GM21423 (cell line): Measurements from ENCODE around the gene NACC1.

Source experiments
- ATAC-seq: cut with Tn5 transposase; IDR thresholded peaks from one replicate; pipeline ENCODE4 v1.9.1; 2021; ENCODE audit warnings: mild to moderate bottlenecking, moderate library complexity; ENCODE audit not compliant: unreplicated experiment

NACC1 gene

DNA sequence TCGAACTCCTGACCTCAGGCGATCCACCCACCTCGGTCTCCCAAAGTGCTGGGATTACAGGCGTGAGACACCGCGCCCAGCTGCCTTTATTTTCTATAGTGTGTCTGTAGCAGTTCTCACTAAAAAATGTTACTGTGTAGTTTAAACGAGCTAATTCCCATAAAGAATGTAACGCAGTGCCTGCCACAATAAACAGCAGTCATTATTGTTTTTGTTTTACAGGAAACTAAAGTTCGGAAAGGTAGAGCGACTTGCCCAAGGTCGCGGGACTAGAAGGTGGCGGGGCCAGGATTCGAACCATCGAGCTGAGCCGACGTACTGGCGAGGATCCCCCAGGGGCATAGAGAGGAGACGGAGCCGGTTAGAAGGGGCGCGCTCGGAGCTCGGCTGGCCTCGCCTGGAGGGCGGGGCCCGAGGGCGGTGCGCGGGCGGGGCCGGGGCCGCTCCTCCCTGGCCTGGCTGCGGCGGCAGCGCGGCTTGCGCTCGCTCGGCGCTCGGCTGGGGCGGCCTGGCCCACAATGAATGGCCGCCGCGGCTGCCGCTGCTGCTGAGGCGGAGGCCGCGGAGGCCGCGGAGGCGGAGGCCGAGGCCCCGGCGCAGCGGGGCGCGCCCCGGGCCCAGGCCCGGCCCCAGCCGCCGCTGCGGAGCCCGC, at the start of gene NACC1:
TSS of gene NACC1 (plus strand) at position 493 of the 652 bp plus-strand sequence. CDS start 16,944 bp downstream, outside the sequence.
- ATAC-seq = peak; percentile 64

DNA sequence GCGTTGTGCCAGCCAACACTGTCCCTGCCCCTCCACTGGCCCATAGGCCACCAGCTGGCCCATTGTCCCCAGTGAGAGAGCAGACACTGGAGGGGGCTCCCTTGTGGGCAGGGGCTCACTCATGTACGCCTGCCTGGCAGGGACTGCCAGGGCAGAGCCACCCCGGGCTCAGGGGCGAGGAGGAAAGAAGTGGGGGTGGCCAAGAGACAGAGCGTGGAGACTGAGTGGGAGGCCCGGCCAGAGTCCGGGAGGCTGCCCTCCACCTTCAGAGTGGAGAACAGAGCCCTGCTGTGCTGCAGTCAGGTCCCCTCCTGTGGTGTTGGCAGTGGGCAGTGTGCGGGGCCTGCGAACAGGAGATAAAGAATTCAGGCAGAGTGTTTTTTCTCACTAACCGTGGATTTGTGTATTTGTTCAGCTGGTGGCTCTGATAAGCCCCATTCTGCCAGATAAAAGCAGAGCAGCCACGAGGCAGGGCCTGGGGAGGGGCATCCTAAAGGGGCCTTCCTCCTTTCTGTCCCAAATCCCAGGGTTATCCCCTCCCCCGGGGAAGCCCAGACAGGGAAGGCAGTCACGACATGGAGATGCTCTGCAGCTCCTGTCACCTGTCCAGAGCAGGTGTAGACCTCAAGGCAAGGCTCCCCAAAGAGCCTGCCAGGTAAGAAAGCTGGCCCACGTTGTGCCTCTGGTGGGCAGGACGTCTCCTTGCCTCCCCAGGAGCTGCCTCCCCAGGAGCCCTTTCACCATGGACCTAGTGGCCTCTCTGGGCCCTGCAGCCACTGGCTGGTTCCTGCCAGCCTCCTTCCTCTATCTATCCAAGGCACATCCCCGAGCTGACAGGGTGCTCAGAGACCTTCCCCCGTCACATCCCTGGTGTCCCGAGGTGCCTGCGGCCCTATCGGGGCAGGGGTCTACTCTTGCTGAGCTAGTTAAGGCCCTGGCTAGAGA, 48.4 kb upstream of the NACC1 start:
- no peak for ATAC-seq

DNA sequence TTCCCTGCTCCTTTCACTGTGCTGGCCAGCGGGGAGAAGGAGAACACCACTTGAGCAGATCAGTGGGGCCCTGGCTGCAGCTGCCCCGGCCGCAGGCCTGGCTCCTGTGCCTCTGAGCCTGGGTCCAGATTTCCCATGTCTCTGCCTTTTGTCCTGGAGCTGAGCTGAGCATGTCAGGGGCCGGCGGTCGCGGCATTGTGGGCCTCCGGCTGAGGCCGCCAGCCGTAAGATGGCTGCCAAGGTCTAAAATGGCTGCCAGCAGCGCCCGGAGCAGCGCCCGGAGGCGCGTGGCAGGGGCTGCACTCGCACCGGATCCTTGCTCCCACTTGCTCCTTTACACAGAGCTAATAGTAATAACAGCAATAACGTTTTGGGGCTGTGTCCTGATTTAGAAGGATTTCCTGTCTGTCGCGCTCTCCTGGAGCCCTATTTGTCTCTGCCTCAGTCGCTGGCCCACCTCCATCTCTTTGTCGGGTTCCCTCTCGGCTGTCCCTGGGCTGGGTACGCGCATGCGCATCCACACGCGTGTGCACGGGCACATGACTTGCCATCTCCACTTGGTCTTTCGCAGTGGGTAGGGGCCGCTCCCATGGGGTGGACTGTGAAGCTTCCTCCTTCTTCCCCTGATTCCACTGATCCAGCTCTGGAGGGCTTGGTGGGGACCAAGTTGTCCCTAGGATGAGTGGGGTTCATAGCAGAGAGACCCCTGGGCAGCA, 47.5 kb upstream of the NACC1 start:
- ATAC-seq = no peak

DNA sequence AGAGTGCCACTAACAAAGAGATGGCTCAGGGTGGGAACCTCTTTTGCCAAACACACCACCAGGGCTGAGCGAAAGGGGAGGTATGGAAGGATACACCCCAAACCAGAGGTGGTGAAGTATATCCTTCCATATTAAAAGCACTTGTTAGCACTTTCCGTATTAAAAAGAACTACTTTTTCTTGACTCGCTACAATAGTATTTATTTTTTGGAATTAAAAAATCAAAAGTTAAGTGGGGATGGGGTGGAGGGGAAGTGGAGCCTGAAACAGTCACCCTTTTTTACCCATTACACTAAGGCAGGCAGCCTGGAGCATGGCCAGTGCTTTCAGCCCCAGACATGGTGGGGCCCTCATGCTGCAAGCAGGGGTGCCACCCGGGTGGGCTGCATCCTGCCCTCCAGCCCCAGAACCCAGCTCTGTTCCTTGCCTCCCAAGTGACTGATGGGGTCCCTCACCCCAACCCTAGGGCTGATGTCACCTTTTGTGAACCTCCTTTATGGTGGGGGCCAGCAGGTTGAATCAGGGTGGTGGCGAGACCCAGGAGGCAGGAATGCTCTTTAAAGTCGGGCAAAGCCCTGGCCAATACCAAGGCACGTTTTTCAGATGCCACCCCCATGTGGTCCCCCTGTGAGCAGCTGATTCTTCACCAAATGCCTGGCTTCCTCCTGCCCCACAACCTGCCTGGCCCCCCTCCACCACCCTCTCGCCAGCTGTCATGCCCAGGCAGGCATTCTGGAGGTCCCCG, 46.4 kb upstream of the NACC1 start:
- no peak for ATAC-seq

DNA sequence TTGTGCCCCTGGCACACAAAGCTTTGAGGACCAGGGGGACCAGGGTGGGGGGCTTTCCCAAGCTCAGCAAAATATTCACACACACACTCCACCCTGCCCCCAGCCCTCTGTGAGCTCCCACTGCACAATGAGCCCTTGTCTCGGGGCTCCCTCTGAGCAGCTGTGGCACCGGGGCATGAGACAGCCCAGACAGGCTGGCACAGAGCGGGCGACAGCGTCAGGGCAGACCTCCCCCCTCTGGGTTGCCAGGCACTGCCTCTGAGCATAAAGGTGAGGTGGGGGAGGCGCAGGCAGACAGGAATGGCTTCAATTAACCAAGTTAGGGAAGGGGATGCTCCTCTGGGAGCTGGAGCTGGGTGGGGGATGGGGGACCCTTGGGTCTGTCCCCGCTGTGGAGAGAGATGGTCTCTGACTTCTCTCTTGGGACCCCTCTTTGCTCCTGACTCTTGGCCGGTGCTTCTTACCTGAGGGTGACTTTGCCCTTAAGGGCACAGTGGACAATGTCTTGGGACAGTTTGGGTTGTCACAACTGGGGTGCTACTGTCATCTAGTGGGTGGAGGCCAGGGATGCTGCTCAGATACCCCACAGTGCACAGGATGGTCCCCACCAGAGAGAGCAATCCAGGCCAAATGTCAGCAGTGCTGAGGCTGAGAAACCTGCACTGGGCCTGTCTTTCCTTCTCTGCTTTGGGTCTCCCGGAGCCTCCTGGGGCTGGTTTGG, 45.7 kb upstream of the NACC1 start:
- no peak for ATAC-seq

DNA sequence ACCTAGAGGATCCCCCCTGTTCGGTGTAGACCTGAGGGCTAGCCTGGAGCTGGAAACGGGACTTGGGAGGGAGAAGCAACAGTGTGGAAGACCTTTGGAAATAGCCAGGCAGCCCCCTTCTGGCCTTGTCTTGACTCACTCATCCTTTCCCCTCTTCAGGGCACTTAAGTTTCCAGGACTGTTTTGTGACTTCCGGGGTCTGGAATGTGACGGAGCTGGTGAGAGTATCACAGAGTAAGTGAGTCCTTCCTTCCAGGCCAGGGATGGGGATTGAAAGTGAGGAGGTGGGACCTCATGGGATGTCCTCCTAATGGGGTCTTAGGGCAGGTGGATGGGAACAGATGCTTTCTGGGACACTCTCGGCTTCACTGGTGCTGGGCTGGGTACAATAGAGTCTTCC, 44.8 kb upstream of the NACC1 start:
- no peak for ATAC-seq

DNA sequence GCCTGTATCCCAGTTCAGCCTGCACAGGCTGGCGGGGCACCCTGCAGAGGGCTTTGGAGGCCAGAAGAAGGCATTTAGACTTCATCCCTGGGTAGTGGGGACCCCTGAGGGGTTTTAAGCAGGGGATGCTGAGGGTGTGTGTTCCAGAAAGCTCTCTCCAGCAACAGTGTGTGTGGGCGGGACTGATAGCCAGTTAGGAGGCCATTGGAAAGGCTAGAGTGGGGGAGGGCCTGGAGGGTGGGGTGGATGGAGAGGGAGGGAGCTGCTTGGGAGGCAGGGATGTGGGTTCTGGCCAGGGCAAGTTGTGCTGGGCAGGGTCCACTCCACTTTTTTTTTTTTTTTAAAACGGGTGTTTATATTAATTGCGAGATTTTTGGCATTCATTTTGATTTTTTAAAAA, 43.7 kb upstream of the NACC1 start:
- ATAC-seq = no peak

DNA sequence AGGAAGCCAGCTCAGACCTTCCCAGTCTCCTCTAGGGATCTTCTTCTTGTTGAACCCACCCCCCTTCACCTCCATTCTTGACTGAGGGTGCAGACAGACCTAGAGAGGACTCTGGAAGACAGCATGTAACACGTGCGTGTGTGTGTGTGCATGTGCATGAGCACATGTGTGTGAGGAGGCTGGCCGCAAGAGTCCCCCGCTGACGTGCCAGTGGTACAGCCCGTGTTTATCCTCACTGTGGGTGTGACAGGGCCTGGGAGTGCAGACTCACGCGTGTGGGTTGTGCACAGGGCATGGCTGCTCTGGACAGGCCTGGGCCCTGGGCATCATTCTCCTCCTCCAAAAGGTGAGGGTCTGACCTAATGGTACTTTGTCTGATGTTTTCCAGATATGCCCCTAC, 41.7 kb upstream of the NACC1 start:
- ATAC-seq = no peak

DNA sequence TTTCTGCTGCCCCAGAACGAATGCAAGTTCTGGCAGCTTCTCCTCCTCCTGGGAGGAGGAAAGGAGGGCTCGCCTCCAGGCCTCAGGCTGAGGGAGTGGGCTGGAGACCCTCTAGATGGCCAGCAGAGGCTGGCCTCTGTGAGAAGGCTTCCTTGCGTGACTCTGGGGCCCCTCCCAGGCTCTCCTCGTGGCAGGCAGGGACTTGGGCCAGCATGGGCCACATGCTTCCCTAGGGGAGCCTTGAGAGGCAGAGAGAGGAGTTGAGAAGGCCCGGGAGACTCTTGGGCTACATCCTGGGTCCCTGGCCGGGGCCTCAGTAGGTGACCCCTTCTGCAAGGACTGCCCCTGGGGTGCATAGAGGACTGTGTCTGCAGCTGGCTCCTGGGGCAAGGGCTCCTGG, 41.3 kb upstream of the NACC1 start:
- no peak for ATAC-seq

DNA sequence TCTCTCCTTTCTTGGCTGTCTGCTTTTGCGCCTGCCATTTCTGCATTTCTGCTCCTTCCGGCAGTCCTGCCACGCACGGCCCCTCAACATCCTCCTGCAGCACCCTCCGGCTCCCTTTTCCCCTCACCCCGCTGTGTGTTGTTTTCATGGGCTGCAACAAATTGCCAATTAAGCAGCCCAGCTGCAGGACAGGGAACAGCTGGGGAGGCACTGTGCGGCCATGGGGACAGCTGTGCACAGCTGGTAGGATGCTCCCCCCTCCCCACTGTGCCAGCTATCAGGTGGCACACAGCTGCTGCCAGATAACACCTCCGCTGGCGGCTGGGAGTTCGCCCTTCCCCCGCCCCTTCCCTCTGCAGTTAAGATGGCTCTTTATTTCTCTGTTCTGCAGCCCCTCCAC, 40.8 kb upstream of the NACC1 start:
- no peak for ATAC-seq

DNA sequence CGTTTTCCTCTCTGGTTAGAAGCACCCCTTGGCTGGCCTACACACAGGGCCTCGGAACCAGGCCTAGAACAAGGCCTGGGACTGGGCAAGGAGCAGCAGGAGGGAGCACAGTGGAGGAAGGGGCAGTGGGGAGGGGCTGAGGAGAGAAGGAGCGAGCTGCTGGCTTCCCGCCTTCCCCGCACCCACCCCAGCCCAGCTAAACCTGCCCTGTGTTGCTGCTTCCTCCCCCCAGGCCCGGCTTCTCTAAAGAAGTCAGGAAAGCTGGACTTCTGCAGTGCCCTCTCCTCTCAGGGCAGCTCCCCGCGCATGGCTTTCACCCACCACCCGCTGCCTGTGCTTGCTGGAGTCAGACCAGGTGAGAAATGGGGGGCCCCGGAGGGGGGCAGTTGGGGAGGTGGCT, 39.7 kb upstream of the NACC1 start:
- ATAC-seq = no peak

DNA sequence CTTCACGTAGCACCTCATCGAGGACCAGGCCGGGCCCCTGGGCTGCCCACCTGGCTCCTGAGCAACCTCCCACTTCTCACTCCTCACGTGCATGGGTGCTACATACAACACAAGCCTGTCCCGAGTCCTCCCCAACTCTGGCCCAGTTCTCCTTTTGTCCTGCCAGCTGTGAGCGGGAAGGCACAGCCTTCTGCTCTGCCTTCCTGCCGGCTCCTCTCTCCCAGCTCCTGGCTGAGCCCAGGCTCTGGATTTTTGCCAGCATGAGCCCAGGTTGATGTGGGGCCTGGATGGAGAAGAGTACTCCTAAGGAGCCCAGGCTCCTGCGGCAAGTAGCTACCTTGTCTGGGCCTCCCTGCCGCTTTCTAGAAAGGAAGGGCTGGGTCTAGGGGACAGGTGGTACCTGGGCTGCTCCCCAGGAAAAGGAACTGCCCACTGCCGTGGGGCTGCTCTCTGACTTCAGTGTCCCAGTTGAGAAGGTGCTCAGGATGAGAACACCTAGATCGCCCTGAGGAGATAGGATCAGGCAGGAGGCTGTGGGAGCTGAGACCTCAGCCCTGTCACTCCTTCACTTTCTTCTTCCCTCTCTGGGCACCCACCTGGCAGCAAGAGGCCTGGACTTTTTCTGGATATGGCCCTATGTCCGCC, 39.0 kb upstream of the NACC1 start:
- ATAC-seq = no peak

DNA sequence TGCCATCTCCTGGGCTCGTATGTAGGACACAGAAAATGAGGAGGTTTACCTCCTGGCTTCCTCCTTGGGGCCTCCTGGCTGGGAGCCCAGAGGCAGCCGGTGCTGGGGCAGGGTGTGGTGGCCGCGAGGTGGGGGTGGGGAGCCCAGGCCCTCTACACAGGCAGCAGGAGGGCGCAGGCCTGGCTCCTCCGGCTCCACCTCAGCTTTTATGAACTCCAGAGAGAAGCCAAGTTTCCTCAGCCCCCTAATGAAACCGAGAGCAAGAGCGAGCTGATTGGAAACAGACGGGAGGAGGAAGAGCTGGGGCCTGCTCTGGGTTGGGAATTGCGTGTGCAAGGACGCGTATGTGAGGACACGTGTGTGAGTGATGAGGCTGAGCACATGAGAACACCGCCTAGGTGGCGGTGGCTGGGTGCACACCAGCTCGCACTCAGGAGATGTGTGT, 38.5 kb upstream of the NACC1 start:
- ATAC-seq = no peak

DNA sequence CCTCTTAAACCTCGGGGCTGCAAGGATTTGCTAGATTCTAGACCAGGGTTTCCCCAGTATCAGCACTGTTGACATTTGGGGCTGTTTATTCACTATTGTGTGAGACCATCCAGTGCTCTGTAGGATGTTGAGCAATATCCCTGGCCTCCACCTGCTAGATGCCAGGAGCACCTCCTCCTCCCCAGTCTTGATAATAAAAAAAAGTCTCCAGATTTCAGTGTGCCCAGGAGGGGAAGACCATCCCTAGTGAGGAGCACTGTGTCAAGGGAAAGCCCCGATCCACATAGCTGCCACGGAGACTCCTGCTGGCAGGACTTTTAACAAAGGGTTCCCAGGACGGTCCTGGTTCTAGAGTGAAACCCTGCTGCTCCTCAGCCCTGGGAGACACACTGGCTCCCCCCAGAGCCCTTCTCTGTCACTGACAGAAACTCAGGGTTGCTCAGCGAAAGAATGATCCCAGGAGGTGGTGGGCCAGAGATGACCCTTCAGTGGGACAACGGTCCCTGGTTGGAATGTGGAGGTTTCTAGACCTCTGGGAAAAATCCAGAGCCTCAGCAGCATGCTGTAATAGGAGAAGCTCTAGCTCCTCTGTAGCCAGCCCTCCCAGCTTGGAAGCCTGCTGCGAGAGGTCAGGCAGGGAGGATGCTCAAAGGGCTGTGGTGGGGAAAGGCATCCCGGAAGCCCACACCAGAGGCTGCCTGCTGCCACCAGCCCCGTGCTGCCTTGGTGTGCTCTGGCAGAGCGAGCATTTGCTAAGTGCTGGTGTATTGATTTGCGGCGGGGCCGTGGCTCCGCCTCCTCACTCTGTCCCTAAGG, 35.7 kb upstream of the NACC1 start:
- no peak for ATAC-seq

DNA sequence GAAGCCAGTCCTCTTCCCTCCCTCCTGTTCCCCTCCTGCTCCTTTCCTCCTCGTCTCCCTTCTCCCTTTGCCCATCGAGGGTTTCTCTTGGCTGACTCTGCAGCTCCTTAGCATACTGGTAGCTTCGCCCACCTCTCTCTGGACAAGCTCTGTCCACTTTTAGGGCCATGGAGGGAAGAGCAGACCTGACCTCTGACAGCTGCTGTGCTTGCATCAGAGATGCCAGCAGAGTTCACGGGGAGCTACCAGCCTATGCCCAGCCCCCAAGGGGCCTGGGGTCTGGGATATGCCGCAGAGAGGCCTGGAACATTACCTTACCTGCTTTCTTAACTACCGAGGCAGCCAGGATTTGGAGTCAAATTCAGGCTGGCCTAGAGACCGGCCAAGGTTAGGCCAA, 35.1 kb upstream of the NACC1 start:
- ATAC-seq = no peak

DNA sequence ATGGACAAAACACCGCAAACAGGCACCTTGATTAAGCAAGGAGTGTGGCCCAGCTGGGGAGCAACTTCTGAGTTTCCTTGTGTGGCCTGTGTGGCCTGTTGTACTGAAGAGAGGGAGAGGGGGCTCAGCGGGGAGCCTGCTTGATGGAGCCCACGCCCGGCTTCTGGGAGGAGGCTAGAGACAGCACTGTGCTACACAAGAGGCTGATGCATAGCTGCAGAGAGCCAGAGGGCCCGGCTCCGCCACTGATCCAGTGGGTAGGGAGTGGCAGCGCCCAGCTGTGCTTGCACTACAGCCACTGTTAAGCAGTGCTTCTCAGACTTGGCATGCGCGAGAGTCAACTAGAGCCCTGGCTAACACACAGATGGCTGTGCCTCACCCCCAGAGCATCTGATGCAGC, 34.4 kb upstream of the NACC1 start:
- ATAC-seq = no peak

DNA sequence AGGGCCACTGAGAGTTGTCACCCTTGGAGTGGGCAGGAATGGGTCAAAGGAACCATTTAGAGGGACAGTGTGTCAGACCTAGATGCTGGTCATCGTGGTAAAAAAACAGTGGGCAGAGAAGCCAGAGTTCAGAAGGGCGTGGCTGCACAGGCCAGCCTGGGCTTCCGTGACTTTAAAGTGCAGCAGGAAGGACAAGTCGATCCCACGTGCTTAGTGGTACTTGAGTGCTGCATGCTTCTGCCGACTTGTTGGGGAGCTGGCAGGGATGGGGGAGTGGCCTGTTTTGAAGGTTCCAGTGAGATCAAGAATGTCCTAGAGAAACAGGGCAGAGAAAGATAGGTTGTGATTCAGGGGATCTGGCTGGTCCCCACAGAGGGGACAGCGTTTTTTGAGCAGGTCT, 32.4 kb upstream of the NACC1 start:
- ATAC-seq = no peak

DNA sequence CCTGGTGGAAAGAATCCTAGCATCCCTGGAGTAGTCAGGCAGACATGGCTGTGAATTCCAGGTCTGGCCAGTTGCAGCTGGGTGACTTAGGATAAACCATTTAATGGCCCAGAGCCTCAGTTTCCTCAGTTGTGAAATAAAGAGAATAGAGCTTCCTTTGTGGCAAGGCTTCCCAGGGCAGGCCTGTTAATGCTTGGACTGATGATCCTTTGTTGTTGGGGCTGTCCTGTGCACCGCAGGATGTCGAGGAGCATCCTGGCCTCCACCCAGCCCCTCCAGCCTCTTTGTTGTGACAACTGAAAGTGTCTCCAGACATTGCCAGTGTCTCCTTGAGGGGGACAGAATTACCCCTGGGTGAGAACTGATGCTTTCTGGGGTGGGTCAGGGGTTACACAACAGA, 31.7 kb upstream of the NACC1 start:
- no peak for ATAC-seq

DNA sequence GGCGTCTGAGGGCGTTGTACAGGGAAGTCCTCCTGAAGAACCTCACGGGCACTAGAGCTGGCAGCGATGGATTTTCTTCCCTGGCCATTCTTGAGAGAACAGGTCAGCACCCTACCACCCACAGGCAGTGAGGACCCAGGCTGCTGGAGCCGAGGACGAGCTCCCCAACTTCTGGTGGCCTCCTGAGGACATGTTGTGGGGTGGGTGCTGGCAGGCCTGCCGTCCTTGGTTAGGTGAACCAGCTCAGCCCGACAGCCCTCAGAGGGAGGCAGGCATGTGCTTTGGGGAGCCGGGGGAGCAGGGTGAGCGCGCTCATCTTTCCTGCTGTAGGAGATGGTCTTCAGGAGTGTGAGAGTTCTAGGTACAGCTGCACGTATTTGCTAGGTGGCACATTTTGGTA, 30.8 kb upstream of the NACC1 start:
- no peak for ATAC-seq
